ENCODE data around the gene ANK3. TPM values are rescaled to one million over a fixed set of nuclear protein-coding genes. Genes with fewer than 3 reads are reported as not detected.

ANK3 gene
- total RNA-seq, 1 experiment from 2014 or later = 69.6 TPM

GRCh38 chr10:60147025-60147424, 242.7 kb downstream of the ANK3 start:
- Mint-ChIP-seq H3K4me1 (peaks cover 11% of the 10 kb centered on the region), H3K27me3 (ENCODE audit: low read depth) (no peaks in the 10 kb centered on the region), H3K27ac (no peak overlapping the region), H3K9me3 (peaks cover 18% of the 10 kb centered on the region), H3K4me3 (no peak overlapping the region), H3K36me3 (peaks cover 5% of the 10 kb centered on the region)
- CTCF ChIA-PET = no interaction called here
- TF ChIP-seq ATF1 (CRISPR knock-in tag; IDR thresholded peaks at IDR 0.05) = no peak
- TF ChIP-seq NFYB (CRISPR knock-in tag; conservative IDR thresholded peaks at IDR 0.05; ENCODE audit: low read depth) = no peak
- no peak for TF ChIP-seq SMAD4 (CRISPR knock-in tag; IDR thresholded peaks at IDR 0.05)
- TF ChIP-seq RORB (CRISPR knock-in tag; IDR thresholded peaks at IDR 0.05) = no peak
- TF ChIP-seq ZNF317 (CRISPR knock-in tag; IDR thresholded peaks at IDR 0.05; ENCODE audit: borderline replicate concordance, low read depth) = no peak
- TF ChIP-seq IRF2 (CRISPR knock-in tag; IDR thresholded peaks at IDR 0.05; ENCODE audit: borderline replicate concordance, low read depth) = no peak
- TF ChIP-seq SMAD3 (CRISPR knock-in tag; IDR thresholded peaks at IDR 0.05; ENCODE audit: borderline replicate concordance) = no peak
- no peak for TF ChIP-seq ZNF281 (CRISPR knock-in tag; IDR thresholded peaks at IDR 0.05)
- no peak for TF ChIP-seq ZNF512 (CRISPR knock-in tag; IDR thresholded peaks at IDR 0.05; ENCODE audit: borderline replicate concordance)
- no peak for TF ChIP-seq ZNF138 (CRISPR knock-in tag; conservative IDR thresholded peaks at IDR 0.05)
- no peak for TF ChIP-seq MXD4 (CRISPR knock-in tag; IDR thresholded peaks at IDR 0.05; ENCODE audit: borderline replicate concordance)
- POLR2A ChIA-PET = interaction anchor here (0.6 kb wide), 1 partner anchor 32 kb away, joined by 4 read pairs; no protein-coding TSS in a partner anchor
- no peak for DNase-seq (ENCODE audit: low spot score)
- no peak for ATAC-seq

GRCh38 chr10:60144099-60144498, 245.6 kb downstream of the ANK3 start:
- Mint-ChIP-seq H3K27me3 (ENCODE audit: low read depth) (no peaks in the 10 kb centered on the region), H3K27ac (no peak overlapping the region), H3K4me1 (peaks cover 15% of the 10 kb centered on the region), H3K36me3 (no peaks in the 10 kb centered on the region), H3K9me3 (no peaks in the 10 kb centered on the region), H3K4me3 (no peak overlapping the region)
- CTCF ChIA-PET = no interaction called here
- no peak for DNase-seq (ENCODE audit: low spot score)
- POLR2A ChIA-PET = no interaction called here
- no peak for ATAC-seq
- no peak for TF ChIP-seq ZBTB43 (CRISPR knock-in tag; IDR thresholded peaks at IDR 0.05)
- no peak for TF ChIP-seq ZNF512 (CRISPR knock-in tag; IDR thresholded peaks at IDR 0.05; ENCODE audit: borderline replicate concordance)
- TF ChIP-seq ZNF263 (CRISPR knock-in tag; IDR thresholded peaks at IDR 0.05; ENCODE audit: low read depth) = no peak

- H3K4me3 Mint-ChIP-seq = no peak overlapping the region
- no peaks in the 10 kb centered on the region for H3K9me3 Mint-ChIP-seq
- H3K27ac Mint-ChIP-seq = no peak overlapping the region
- ChIA-PET CTCF (interaction anchor here (0.6 to 1.3 kb wide), 2 partner anchors 38 to 61 kb away, joined by 3 to 5 read pairs; no protein-coding TSS in a partner anchor), POLR2A (no interaction called here)
- DNase-seq (ENCODE audit: low spot score) = no peak
- H3K4me1 Mint-ChIP-seq = peaks cover 27% of the 10 kb centered on the region
- no peaks in the 10 kb centered on the region for H3K36me3 Mint-ChIP-seq
- ATAC-seq = no peak
- H3K27me3 Mint-ChIP-seq (ENCODE audit: low read depth) = no peaks in the 10 kb centered on the region
- no peak for TF ChIP-seq ZNF138 (CRISPR knock-in tag; conservative IDR thresholded peaks at IDR 0.05)
- no peak for TF ChIP-seq MLX (CRISPR knock-in tag; IDR thresholded peaks at IDR 0.05)
- no peak for TF ChIP-seq FOXP1 (CRISPR knock-in tag; IDR thresholded peaks at IDR 0.05; ENCODE audit: borderline replicate concordance)
- TF ChIP-seq ZBTB43 (CRISPR knock-in tag; IDR thresholded peaks at IDR 0.05) = no peak
- no peak for TF ChIP-seq IRF1 (CRISPR knock-in tag; IDR thresholded peaks at IDR 0.05)
- no peak for TF ChIP-seq JUN (CRISPR knock-in tag; IDR thresholded peaks at IDR 0.05)
- no peak for TF ChIP-seq PRRX2 (CRISPR knock-in tag; IDR thresholded peaks at IDR 0.05)
- TF ChIP-seq NR1H2 (CRISPR knock-in tag; IDR thresholded peaks at IDR 0.05) = no peak
- TF ChIP-seq FOXK1 (CRISPR knock-in tag; IDR thresholded peaks at IDR 0.05) = no peak
- no peak for TF ChIP-seq ZNF263 (CRISPR knock-in tag; IDR thresholded peaks at IDR 0.05; ENCODE audit: low read depth)
- TF ChIP-seq SP1 (CRISPR knock-in tag; conservative IDR thresholded peaks at IDR 0.05) = no peak
- TF ChIP-seq TCF7 (CRISPR knock-in tag; IDR thresholded peaks at IDR 0.05; ENCODE audit: low read depth) = no peak
- no peak for TF ChIP-seq ELF4 (CRISPR knock-in tag; IDR thresholded peaks at IDR 0.05; ENCODE audit: low read depth)
Observed at GRCh38 chr10:60142736-60143135, 246.9 kb downstream of the ANK3 start.

Measured in WTC11 (cell line).